MM.1S (cell line): Measurements from ENCODE around the gene C1QTNF9.

Source experiments
- EZH2phosphoT487 ChIP-seq: fragments of 300-600 bp; sonication (generic); IDR thresholded peaks from 2 replicates; pipeline ENCODE4 v1.6.1; 2018; ENCODE audit warnings: antibody characterized with exemption, low read length
- TF ChIP-seq, protein P1 (sequence below): fragments of 300-600 bp; sonication (generic); IDR thresholded peaks from 2 replicates; pipeline ENCODE4 v1.5.1; 2016; ENCODE audit warnings: antibody characterized with exemption, low read length, mixed read lengths

DNA sequence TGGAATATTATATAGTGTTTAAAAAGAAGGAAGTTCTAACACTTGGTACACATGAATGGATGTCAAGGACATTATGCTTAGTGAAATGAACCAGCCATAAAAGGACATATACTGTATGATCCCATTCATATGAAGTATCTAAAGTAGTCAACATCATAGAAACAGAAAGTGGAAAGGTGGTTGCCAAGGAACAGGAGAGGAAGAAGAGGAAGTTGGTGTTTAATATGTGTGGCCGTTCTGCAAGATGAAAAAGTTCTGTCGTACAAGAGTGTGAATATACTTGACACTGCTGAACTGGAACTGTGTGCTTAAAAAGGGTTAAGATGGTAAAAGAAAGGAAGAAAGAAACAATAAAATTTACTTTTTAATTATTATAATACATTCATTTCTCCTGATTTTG lies 33.1 kb upstream of the C1QTNF9 start:
- TF ChIP-seq, protein P1, sequence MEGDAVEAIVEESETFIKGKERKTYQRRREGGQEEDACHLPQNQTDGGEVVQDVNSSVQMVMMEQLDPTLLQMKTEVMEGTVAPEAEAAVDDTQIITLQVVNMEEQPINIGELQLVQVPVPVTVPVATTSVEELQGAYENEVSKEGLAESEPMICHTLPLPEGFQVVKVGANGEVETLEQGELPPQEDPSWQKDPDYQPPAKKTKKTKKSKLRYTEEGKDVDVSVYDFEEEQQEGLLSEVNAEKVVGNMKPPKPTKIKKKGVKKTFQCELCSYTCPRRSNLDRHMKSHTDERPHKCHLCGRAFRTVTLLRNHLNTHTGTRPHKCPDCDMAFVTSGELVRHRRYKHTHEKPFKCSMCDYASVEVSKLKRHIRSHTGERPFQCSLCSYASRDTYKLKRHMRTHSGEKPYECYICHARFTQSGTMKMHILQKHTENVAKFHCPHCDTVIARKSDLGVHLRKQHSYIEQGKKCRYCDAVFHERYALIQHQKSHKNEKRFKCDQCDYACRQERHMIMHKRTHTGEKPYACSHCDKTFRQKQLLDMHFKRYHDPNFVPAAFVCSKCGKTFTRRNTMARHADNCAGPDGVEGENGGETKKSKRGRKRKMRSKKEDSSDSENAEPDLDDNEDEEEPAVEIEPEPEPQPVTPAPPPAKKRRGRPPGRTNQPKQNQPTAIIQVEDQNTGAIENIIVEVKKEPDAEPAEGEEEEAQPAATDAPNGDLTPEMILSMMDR, result no peak
- TF ChIP-seq EZH2phosphoT487, result no peak
